Measurements from ENCODE around the gene AQP2.

The AQP2 gene

DNA sequence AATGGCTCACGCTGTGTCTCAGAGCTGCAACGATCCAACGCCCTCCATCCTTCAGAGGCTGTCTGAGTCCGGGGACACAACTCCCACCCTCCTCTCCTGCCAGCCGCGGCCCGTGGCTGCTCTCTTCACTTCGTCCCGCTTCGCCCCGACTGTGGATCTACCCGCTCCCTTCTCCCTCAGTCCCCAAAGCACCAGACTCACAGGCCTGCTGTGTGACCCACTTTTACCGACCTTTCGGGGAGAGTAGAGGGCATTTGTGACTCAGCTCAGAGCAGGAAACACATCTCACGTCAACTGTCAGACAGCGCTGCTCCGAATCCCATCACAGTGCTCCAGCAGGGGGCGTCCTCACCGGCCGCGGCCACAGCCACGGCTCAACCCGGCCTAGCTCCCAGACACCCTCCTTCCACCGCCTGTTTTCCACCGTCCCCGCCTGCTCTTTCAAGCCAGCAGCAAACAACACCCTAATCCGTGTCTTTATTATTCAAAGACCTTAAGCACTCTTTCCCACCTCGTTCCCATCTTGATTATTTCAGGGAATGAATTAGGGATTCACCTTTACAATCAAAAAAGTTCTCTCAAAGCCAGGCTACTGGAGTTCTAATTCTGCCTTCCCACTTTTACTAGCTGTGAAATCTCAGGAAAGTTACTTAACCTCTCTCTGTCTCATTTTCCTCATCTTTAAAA lies 5.0 kb upstream of the AQP2 start (continued):
- TF ChIP-seq, protein P1, sequence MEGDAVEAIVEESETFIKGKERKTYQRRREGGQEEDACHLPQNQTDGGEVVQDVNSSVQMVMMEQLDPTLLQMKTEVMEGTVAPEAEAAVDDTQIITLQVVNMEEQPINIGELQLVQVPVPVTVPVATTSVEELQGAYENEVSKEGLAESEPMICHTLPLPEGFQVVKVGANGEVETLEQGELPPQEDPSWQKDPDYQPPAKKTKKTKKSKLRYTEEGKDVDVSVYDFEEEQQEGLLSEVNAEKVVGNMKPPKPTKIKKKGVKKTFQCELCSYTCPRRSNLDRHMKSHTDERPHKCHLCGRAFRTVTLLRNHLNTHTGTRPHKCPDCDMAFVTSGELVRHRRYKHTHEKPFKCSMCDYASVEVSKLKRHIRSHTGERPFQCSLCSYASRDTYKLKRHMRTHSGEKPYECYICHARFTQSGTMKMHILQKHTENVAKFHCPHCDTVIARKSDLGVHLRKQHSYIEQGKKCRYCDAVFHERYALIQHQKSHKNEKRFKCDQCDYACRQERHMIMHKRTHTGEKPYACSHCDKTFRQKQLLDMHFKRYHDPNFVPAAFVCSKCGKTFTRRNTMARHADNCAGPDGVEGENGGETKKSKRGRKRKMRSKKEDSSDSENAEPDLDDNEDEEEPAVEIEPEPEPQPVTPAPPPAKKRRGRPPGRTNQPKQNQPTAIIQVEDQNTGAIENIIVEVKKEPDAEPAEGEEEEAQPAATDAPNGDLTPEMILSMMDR (tag by site-specific recombination; IDR thresholded peaks at IDR 0.05): peak; percentile 98
- TF ChIP-seq ZNF629 (tag by site-specific recombination; IDR thresholded peaks at IDR 0.05) (peak; percentile 75), ZNF10 (tag by site-specific recombination; IDR thresholded peaks at IDR 0.05) (no peak), ZNF2 (tag by site-specific recombination; IDR thresholded peaks at IDR 0.05) (peak; percentile 85), ZBTB8A (tag by site-specific recombination; IDR thresholded peaks at IDR 0.05) (peak; percentile 57; the same call in 1 of the 2 replicates), ZNF24 (tag by site-specific recombination; IDR thresholded peaks at IDR 0.05) (no peak), ZNF324 (tag by site-specific recombination; IDR thresholded peaks at IDR 0.05) (no peak), FEZF1 (tag by site-specific recombination; IDR thresholded peaks at IDR 0.05) (no peak), ZNF169 (tag by site-specific recombination; IDR thresholded peaks at IDR 0.05) (no peak), ZNF211 (tag by site-specific recombination; IDR thresholded peaks at IDR 0.05; ENCODE audit: low read depth) (no peak), ZBTB20 (tag by site-specific recombination; IDR thresholded peaks at IDR 0.05) (0 out of 2 replicates have a peak, but pooled peaks have one; percentile 17), WT1 (tag by site-specific recombination; IDR thresholded peaks at IDR 0.05) (peak; percentile 30; the same call in 1 of the 2 replicates), ZNF366 (tag by site-specific recombination; conservative IDR thresholded peaks at IDR 0.05) (no peak; the same call in 1 of the 2 replicates), ZBTB7A (tag by site-specific recombination; IDR thresholded peaks at IDR 0.05; ENCODE audit: low read depth) (no peak), ZNF837 (tag by site-specific recombination; IDR thresholded peaks at IDR 0.05) (no peak), RBAK (tag by site-specific recombination; IDR thresholded peaks at IDR 0.05) (no peak), ZNF76 (tag by site-specific recombination; IDR thresholded peaks at IDR 0.05; ENCODE audit: borderline replicate concordance, low read depth) (peak; percentile 72), ZNF175 (tag by site-specific recombination; IDR thresholded peaks at IDR 0.05) (no peak), ZBTB48 (tag by site-specific recombination; IDR thresholded peaks at IDR 0.05) (0 out of 2 replicates have a peak, but pooled peaks have one; percentile 23), ZNF335 (tag by site-specific recombination; conservative IDR thresholded peaks at IDR 0.05) (peak; percentile 67), YY1 (tag by site-specific recombination; IDR thresholded peaks at IDR 0.05) (no peak), PRDM1 (tag by site-specific recombination; IDR thresholded peaks at IDR 0.05) (peak; percentile 85), YY2 (tag by site-specific recombination; IDR thresholded peaks at IDR 0.05) (0 out of 2 replicates have a peak, but pooled peaks have one; percentile 27), MZF1 (tag by site-specific recombination; IDR thresholded peaks at IDR 0.05; ENCODE audit: borderline replicate concordance) (no peak), ZNF558 (tag by site-specific recombination; IDR thresholded peaks at IDR 0.05) (no peak), ZNF214 (tag by site-specific recombination; IDR thresholded peaks at IDR 0.05; ENCODE audit: borderline replicate concordance) (no peak), ZNF660 (tag by site-specific recombination; IDR thresholded peaks at IDR 0.05) (peak; percentile 91)
- TF ChIP-seq, protein P2, sequence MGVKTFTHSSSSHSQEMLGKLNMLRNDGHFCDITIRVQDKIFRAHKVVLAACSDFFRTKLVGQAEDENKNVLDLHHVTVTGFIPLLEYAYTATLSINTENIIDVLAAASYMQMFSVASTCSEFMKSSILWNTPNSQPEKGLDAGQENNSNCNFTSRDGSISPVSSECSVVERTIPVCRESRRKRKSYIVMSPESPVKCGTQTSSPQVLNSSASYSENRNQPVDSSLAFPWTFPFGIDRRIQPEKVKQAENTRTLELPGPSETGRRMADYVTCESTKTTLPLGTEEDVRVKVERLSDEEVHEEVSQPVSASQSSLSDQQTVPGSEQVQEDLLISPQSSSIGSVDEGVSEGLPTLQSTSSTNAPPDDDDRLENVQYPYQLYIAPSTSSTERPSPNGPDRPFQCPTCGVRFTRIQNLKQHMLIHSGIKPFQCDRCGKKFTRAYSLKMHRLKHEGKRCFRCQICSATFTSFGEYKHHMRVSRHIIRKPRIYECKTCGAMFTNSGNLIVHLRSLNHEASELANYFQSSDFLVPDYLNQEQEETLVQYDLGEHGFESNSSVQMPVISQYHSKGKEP (tag by site-specific recombination; IDR thresholded peaks at IDR 0.05): no peak
- TF ChIP-seq, protein P3, sequence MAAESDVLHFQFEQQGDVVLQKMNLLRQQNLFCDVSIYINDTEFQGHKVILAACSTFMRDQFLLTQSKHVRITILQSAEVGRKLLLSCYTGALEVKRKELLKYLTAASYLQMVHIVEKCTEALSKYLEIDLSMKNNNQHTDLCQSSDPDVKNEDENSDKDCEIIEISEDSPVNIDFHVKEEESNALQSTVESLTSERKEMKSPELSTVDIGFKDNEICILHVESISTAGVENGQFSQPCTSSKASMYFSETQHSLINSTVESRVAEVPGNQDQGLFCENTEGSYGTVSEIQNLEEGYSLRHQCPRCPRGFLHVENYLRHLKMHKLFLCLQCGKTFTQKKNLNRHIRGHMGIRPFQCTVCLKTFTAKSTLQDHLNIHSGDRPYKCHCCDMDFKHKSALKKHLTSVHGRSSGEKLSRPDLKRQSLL (tag by site-specific recombination; IDR thresholded peaks at IDR 0.05): no peak
- TF ChIP-seq, protein P4, sequence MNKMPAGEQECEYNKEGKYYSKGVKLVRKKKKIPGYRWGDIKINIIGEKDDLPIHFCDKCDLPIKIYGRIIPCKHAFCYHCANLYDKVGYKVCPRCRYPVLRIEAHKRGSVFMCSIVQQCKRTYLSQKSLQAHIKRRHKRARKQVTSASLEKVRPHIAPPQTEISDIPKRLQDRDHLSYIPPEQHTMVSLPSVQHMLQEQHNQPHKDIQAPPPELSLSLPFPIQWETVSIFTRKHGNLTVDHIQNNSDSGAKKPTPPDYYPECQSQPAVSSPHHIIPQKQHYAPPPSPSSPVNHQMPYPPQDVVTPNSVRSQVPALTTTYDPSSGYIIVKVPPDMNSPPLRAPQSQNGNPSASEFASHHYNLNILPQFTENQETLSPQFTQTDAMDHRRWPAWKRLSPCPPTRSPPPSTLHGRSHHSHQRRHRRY (tag by site-specific recombination; IDR thresholded peaks at IDR 0.05): no peak
- TF ChIP-seq, protein P5, sequence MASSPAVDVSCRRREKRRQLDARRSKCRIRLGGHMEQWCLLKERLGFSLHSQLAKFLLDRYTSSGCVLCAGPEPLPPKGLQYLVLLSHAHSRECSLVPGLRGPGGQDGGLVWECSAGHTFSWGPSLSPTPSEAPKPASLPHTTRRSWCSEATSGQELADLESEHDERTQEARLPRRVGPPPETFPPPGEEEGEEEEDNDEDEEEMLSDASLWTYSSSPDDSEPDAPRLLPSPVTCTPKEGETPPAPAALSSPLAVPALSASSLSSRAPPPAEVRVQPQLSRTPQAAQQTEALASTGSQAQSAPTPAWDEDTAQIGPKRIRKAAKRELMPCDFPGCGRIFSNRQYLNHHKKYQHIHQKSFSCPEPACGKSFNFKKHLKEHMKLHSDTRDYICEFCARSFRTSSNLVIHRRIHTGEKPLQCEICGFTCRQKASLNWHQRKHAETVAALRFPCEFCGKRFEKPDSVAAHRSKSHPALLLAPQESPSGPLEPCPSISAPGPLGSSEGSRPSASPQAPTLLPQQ (tag by site-specific recombination; IDR thresholded peaks at IDR 0.05): peak; percentile 64
- TF ChIP-seq, protein P6, sequence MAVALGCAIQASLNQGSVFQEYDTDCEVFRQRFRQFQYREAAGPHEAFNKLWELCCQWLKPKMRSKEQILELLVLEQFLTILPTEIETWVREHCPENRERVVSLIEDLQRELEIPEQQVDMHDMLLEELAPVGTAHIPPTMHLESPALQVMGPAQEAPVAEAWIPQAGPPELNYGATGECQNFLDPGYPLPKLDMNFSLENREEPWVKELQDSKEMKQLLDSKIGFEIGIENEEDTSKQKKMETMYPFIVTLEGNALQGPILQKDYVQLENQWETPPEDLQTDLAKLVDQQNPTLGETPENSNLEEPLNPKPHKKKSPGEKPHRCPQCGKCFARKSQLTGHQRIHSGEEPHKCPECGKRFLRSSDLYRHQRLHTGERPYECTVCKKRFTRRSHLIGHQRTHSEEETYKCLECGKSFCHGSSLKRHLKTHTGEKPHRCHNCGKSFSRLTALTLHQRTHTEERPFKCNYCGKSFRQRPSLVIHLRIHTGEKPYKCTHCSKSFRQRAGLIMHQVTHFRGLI (tag by site-specific recombination; IDR thresholded peaks at IDR 0.05): no peak
